Natural killer cell (primary cell): ENCODE measurements around the gene LRRC8A. TPM values are rescaled to one million over a fixed set of nuclear protein-coding genes. Genes with fewer than 3 reads are reported as not detected.

Experiments
- ATAC-seq, 3 donors: fragments of 150-1000 bp in 2 of 3; fragments of 200-7000 bp in 1 of 3; cut with Tn5 transposase; 1 replicate in 1 of 3; 2 replicates in 2 of 3; pipeline ENCODE4 v1.10.0; 2021; ENCODE audit warnings: mild to moderate bottlenecking in 2 of 3, moderate library complexity in 2 of 3
- DNase-seq, 2 donors: peaks; one replicate each; pipeline versions ENCODE4 v3.0.0 to v3.0.0-alpha.2; 2013 to 2021; ENCODE audit warnings: mixed read lengths in 1 of 2
- H3K27ac ChIP-seq: one replicate; pipeline ENCODE4 v1.5.1; 2013; ENCODE audit warnings: mild to moderate bottlenecking, low read length
- H3K27me3 ChIP-seq: one replicate; pipeline ENCODE4 v1.6.1; 2013; ENCODE audit warnings: low read length; ENCODE audit not compliant: control insufficient read depth, insufficient read depth
- H3K36me3 ChIP-seq: one replicate; pipeline ENCODE4 v1.6.1; 2013; ENCODE audit warnings: low read length; ENCODE audit not compliant: control insufficient read depth, insufficient read depth
- H3K4me1 ChIP-seq: one replicate; pipeline ENCODE4 v1.6.1; 2013; ENCODE audit warnings: low read length; ENCODE audit not compliant: control insufficient read depth, insufficient read depth
- H3K4me3 ChIP-seq: one replicate; pipeline ENCODE4 v1.5.1; 2013; ENCODE audit warnings: low read length
- H3K9me3 ChIP-seq: one replicate; pipeline ENCODE4 v1.6.1; 2013; ENCODE audit warnings: low read length; ENCODE audit not compliant: control insufficient read depth, insufficient read depth
- H3K27ac Mint-ChIP-seq, 2 donors: one replicate each; pipeline ENCODE4 v1.8.0; 2022; ENCODE audit warnings: mild to moderate bottlenecking in 2 of 2, mixed read lengths in 2 of 2, moderate library complexity in 1 of 2
- H3K27me3 Mint-ChIP-seq, 2 donors: one replicate each; pipeline ENCODE4 v1.8.0; 2022; ENCODE audit warnings: low read depth in 2 of 2, mixed read lengths in 2 of 2
- H3K36me3 Mint-ChIP-seq: one replicate; pipeline ENCODE4 v1.8.0; 2022; ENCODE audit warnings: mixed read lengths
- H3K4me1 Mint-ChIP-seq, 2 donors: one replicate each; pipeline ENCODE4 v1.8.0; 2022; ENCODE audit warnings: mixed read lengths in 2 of 2
- H3K4me3 Mint-ChIP-seq: one replicate; pipeline ENCODE4 v1.8.0; 2022; ENCODE audit warnings: mild to moderate bottlenecking, moderate library complexity, mixed read lengths
- H3K9me3 Mint-ChIP-seq, 2 donors: one replicate each; pipeline ENCODE4 v1.8.0; 2022; ENCODE audit warnings: mixed read lengths in 2 of 2
- WGBS: methylation state at CpG from one replicate; pipeline ENCODE4 v1.1.7; 2013; ENCODE audit warnings: missing lambda C conversion rate; ENCODE audit not compliant: insufficient coverage; 5-methylcytosine and 5-hydroxymethylcytosine counted together
- intact Hi-C: fragments of 100-400 bp; cut with micrococcal nuclease; formaldehyde crosslinking; loops from one replicate; pipeline ENCODE4 v1.14.2; 2022
- total RNA-seq, 4 donors: library from RNA; stranded (reverse); fragments of 120-200 nt in 1 of 4; gene quantifications; one replicate each; pipeline versions ENCODE4 v1.2.3 to v1.2.4, GENCODE V29; 2013 to 2022
- TF ChIP-seq, protein P1 (sequence below): fragments of 200-600 bp; IDR thresholded peaks from one replicate; pipeline ENCODE4 v1.8.0; 2022; ENCODE audit warnings: antibody characterized with exemption

Gene LRRC8A
- total RNA-seq, 3 donors from 2014 or later (not counting 1 experiment from before 2014, with no cell fraction given): 60.0 to 82.9 (median 67.9) TPM

- peaks cover 53% of the 10 kb centered on the region for H3K4me1 ChIP-seq
- no peak overlapping the region for H3K4me3 Mint-ChIP-seq
- intact Hi-C loops: no loop called here
- no peaks in the 10 kb centered on the region for H3K9me3 Mint-ChIP-seq
- no peaks in the 10 kb centered on the region for H3K27me3 ChIP-seq
- peaks cover 57 to 70% of the 10 kb centered on the region in 2 donors for H3K4me1 Mint-ChIP-seq
- H3K4me3 ChIP-seq: no peak overlapping the region
- WGBS: 100% methylated on average over 3 of the region's 3 CpGs
- H3K9me3 ChIP-seq: no peaks in the 10 kb centered on the region
- H3K36me3 ChIP-seq: peaks cover 38% of the 10 kb centered on the region
- no peak for ATAC-seq
- H3K27ac Mint-ChIP-seq: peak overlapping the region; percentile 93 to 97
- H3K27me3 Mint-ChIP-seq: no peaks in the 10 kb centered on the region
- H3K27ac ChIP-seq: no peak overlapping the region
- no peaks in the 10 kb centered on the region for H3K36me3 Mint-ChIP-seq
- TF ChIP-seq, protein P1, sequence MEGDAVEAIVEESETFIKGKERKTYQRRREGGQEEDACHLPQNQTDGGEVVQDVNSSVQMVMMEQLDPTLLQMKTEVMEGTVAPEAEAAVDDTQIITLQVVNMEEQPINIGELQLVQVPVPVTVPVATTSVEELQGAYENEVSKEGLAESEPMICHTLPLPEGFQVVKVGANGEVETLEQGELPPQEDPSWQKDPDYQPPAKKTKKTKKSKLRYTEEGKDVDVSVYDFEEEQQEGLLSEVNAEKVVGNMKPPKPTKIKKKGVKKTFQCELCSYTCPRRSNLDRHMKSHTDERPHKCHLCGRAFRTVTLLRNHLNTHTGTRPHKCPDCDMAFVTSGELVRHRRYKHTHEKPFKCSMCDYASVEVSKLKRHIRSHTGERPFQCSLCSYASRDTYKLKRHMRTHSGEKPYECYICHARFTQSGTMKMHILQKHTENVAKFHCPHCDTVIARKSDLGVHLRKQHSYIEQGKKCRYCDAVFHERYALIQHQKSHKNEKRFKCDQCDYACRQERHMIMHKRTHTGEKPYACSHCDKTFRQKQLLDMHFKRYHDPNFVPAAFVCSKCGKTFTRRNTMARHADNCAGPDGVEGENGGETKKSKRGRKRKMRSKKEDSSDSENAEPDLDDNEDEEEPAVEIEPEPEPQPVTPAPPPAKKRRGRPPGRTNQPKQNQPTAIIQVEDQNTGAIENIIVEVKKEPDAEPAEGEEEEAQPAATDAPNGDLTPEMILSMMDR: no peak
- DNase-seq: no peak
These were observed 5.1 kb downstream of the LRRC8A start for GRCh38 chr9:128887049-128887448.

DNA sequence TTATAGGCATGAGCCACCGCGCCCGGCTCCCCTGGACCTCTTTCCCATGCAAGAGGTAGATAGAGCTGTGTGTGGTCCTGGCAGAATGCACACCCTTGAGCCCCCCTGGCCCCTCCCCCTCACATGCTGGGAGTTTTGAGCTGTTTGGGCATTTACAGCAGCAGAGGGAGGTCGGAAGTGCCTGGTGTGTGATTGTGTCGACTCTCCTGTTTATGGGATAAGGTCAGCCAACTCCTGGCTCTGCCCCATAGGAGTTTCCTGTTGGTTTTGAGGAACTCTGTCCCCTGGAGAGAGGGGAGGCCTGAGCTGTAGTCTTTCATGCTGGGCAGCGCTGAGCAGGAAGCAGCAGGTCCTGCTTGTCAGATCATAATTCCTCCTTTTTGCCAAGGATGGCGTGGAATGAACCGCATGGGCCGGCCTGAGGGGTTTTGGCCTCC lies 6.0 kb downstream of the LRRC8A start:
- Histone ChIP-seq H3K4me3 (no peak overlapping the region), H3K4me1 (peaks cover 57% of the 10 kb centered on the region), H3K27me3 (no peaks in the 10 kb centered on the region), H3K27ac (no peak overlapping the region), H3K9me3 (no peaks in the 10 kb centered on the region), H3K36me3 (peaks cover 46% of the 10 kb centered on the region)
- Mint-ChIP-seq H3K36me3 (no peaks in the 10 kb centered on the region), H3K27me3 (no peaks in the 10 kb centered on the region), H3K27ac (peak overlapping the region in 1 of 2 donors; percentile 93), H3K4me3 (no peak overlapping the region), H3K4me1 (peaks cover 54 to 67% of the 10 kb centered on the region in 2 donors), H3K9me3 (no peaks in the 10 kb centered on the region)
- TF ChIP-seq, protein P1: no peak
- WGBS: 82% methylated on average over 9 of the region's 9 CpGs
- intact Hi-C loops: no loop called here
- DNase-seq (no peak), ATAC-seq (no peak)

DNA sequence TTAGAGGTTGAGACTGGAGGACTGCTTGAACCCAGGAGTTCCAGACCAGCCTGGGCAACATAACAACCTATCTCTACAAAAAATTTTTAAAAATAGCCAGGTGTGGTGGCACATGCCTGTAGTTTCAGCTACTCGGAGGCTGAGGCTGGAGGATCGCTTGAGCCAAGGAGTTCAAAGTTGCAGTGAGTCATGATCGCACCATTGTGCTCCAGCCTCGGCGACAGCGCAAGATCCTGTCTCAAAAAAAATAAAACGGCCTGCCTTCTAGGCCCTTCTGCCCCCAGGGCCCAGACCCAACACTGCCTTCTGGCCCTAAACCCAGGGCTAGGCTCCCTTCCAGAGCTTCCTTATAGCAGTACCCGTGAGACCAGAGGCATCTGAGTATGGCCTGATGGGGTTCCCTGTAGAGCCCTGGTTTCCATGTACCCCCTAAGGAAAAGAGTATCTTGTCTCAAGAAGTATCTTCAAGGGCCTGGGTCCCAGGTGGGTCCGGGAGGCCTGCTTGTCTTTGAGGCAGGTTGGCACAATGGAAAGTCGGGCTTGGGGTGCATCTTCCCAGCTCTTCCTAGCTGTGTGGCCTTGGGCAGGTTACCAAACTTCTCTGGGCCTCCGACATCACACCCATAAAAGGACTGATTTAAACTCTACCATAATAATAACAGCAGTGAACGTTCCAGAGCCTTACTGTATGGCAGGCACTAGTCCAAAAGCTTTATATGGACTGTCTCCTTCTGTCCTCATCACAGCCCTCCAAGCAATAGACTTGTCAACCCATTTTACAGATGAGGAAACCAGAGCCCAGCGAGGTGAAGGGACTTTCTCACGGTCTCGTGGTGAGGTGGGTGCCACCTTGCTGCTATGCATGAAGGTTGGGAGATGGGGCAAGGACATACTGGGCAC lies 9.6 kb downstream of the LRRC8A start:
- 87% methylated on average over 15 of the region's 15 CpGs for WGBS

More for the DNA sequence above, 9.6 kb downstream of the LRRC8A start:
- Histone ChIP-seq H3K36me3 (peaks cover 50% of the 10 kb centered on the region), H3K27ac (peak overlapping the region; percentile 74), H3K4me3 (no peak overlapping the region), H3K4me1 (peaks cover 58% of the 10 kb centered on the region), H3K9me3 (no peaks in the 10 kb centered on the region), H3K27me3 (no peaks in the 10 kb centered on the region)
- intact Hi-C loops: loop anchor here (1.0 kb wide), 1 partner anchor 11 kb away; no protein-coding TSS in a partner anchor
- DNase-seq (peak in 1 of 2 donors; percentile 31), ATAC-seq (peak; percentile 37 to 50 (median 47))
- Mint-ChIP-seq H3K36me3 (no peaks in the 10 kb centered on the region), H3K4me3 (peak overlapping the region; percentile 25), H3K4me1 (peaks cover 41 to 59% of the 10 kb centered on the region in 2 donors), H3K27me3 (no peaks in the 10 kb centered on the region), H3K9me3 (no peaks in the 10 kb centered on the region), H3K27ac (peak overlapping the region; percentile 85 to 95)
- TF ChIP-seq, protein P1: no peak
